GM19455 (cell line): ENCODE data around the gene WBP1.
A peak's percentile ranks its signal among the peaks of the same experiment; 100 is the strongest.
"Not testable (repeated sequence)": the region's sequence is repeated elsewhere in the genome, so short reads cannot be mapped to it uniquely, and the experiment has no call there.

Experiments used
- ATAC-seq: cut with Tn5 transposase; IDR thresholded peaks from one replicate; pipeline ENCODE4 v1.9.1; 2021; ENCODE audit not compliant: unreplicated experiment

The WBP1 gene

GRCh38 chr2:74458132-74458937 is at the start of gene WBP1:
TSS of gene WBP1 (plus strand) at chr2:74458438. CDS start at chr2:74458603, 165 bp downstream.
- peak; percentile 79 for ATAC-seq

GRCh38 chr2:74413001-74413698 is 45.1 kb upstream of the WBP1 start:
- no peak for ATAC-seq

- no peak for ATAC-seq
Observed at GRCh38 chr2:74414441-74414840, 43.8 kb upstream of the WBP1 start.

- no peak for ATAC-seq
Observed at GRCh38 chr2:74414881-74415761, 43.1 kb upstream of the WBP1 start.

- ATAC-seq = no peak
Observed at GRCh38 chr2:74415762-74416395, 42.4 kb upstream of the WBP1 start.

GRCh38 chr2:74416778-74417177 is 41.5 kb upstream of the WBP1 start:
- no peak for ATAC-seq

GRCh38 chr2:74417197-74417596 is 41.0 kb upstream of the WBP1 start:
- ATAC-seq = no peak

GRCh38 chr2:74417763-74418162 is 40.5 kb upstream of the WBP1 start:
- no peak for ATAC-seq

- ATAC-seq = no peak
Observed at GRCh38 chr2:74418312-74418711, 39.9 kb upstream of the WBP1 start.

- ATAC-seq = no peak
Observed at GRCh38 chr2:74419345-74419744, 38.9 kb upstream of the WBP1 start.

- ATAC-seq = no peak
Observed at GRCh38 chr2:74420006-74420405, 38.2 kb upstream of the WBP1 start.

- ATAC-seq = not testable (repeated sequence)
Observed at GRCh38 chr2:74420443-74421103, 37.7 kb upstream of the WBP1 start.

GRCh38 chr2:74421221-74421870 is 36.9 kb upstream of the WBP1 start, which contains the start of the genes C2orf81 and WDR54:
TSS of gene C2orf81 (minus strand) at chr2:74421619. CDS start at chr2:74421560, 59 bp downstream.
TSS of gene WDR54 (plus strand) at chr2:74421730. CDS start at chr2:74422154, 424 bp downstream.
- ATAC-seq = peak; percentile 89

- ATAC-seq = no peak
Observed at GRCh38 chr2:74423231-74424095, 34.8 kb upstream of the WBP1 start.

- ATAC-seq = no peak
Observed at GRCh38 chr2:74424139-74424992, 33.9 kb upstream of the WBP1 start.

GRCh38 chr2:74424995-74425406 is 33.2 kb upstream of the WBP1 start:
- ATAC-seq = no peak

- ATAC-seq = no peak
Observed at GRCh38 chr2:74425523-74425922, 32.7 kb upstream of the WBP1 start.
